SK-N-SH treated with all-trans-retinoic acid at 6 μM for 48 hours (cell line): ENCODE measurements around the gene SLC25A11.
A peak's percentile ranks its signal among the peaks of the same experiment; 100 is the strongest.
"Not testable (repeated sequence)": the region's sequence is repeated elsewhere in the genome, so short reads cannot be mapped to it uniquely, and the experiment has no call there.

Experiments
- ATAC-seq: fragments of 200-7000 bp; cut with Tn5 transposase; 3 replicates; pipeline ENCODE4 v1.9.1; 2020; ENCODE audit warnings: mild to moderate bottlenecking, moderate library complexity
- ARNTL ChIP-seq: fragments of 450-650 bp; formaldehyde crosslinking; IDR thresholded peaks from 2 replicates; pipeline ENCODE4 v1.5.0; 2020; ENCODE audit warnings: low read depth, mild to moderate bottlenecking, moderate library complexity, borderline replicate concordance
- BACH2 ChIP-seq: fragments of 250-450 bp; sonication (Bioruptor Pico); IDR thresholded peaks from 2 replicates; pipeline ENCODE4 v1.9.0; 2021; ENCODE audit warnings: mild to moderate bottlenecking, borderline replicate concordance
- CREB5 ChIP-seq: fragments of 250-450 bp; sonication (Bioruptor Pico); IDR thresholded peaks from 2 replicates; pipeline ENCODE4 v1.5.1; 2020; ENCODE audit warnings: low read depth, mild to moderate bottlenecking, moderate library complexity
- CSDC2 ChIP-seq: fragments of 250-450 bp; sonication (Bioruptor Pico); IDR thresholded peaks from 2 replicates; pipeline ENCODE4 v1.5.0; 2020; ENCODE audit warnings: mild to moderate bottlenecking, moderate library complexity
- ESRRG ChIP-seq: fragments of 250-450 bp; sonication (Bioruptor Pico); IDR thresholded peaks from 2 replicates; pipeline ENCODE4 v1.6.1; 2021; ENCODE audit warnings: mild to moderate bottlenecking
- GLIS3 ChIP-seq: fragments of 250-450 bp; sonication (Bioruptor Pico); IDR thresholded peaks from 2 replicates; pipeline ENCODE4 v1.5.0; 2020; ENCODE audit warnings: mild to moderate bottlenecking, moderate library complexity
- ISL1 ChIP-seq: fragments of 250-450 bp; sonication (Bioruptor Pico); IDR thresholded peaks from 2 replicates; pipeline ENCODE4 v2.1.2; 2022; ENCODE audit warnings: mild to moderate bottlenecking, moderate library complexity
- OSR1 ChIP-seq: fragments of 250-450 bp; sonication (Bioruptor Pico); IDR thresholded peaks from 2 replicates; pipeline ENCODE4 v1.8.0; 2022; ENCODE audit warnings: moderate library complexity, mild to moderate bottlenecking, inconsistent platforms
- RARB ChIP-seq: fragments of 250-450 bp; sonication (Bioruptor Pico); IDR thresholded peaks from 2 replicates; pipeline ENCODE4 v1.8.0; 2021; ENCODE audit warnings: mild to moderate bottlenecking, moderate library complexity
- SNAI2 ChIP-seq: fragments of 250-450 bp; sonication (Bioruptor Pico); IDR thresholded peaks from 2 replicates; pipeline ENCODE4 v1.5.0; 2020; ENCODE audit warnings: mild to moderate bottlenecking, moderate library complexity
- TCF4 ChIP-seq: fragments of 250-450 bp; sonication (Bioruptor Pico); IDR thresholded peaks from 2 replicates; pipeline ENCODE4 v1.8.0; 2021; ENCODE audit warnings: mild to moderate bottlenecking, moderate library complexity, borderline replicate concordance
- TOX ChIP-seq: fragments of 250-450 bp; sonication (Bioruptor Pico); IDR thresholded peaks from 2 replicates; pipeline ENCODE4 v1.8.0; 2021; ENCODE audit warnings: mild to moderate bottlenecking, moderate library complexity, borderline replicate concordance
- ZC3H10 ChIP-seq: fragments of 250-450 bp; sonication (Bioruptor Pico); IDR thresholded peaks from 2 replicates; pipeline ENCODE4 v1.5.1; 2021; ENCODE audit warnings: mild to moderate bottlenecking, moderate library complexity
- ZFP3 ChIP-seq: fragments of 250-450 bp; sonication (Bioruptor Pico); IDR thresholded peaks from 2 replicates; pipeline ENCODE4 v1.5.0; 2020; ENCODE audit warnings: mild to moderate bottlenecking, moderate library complexity
- ZFP30 ChIP-seq: fragments of 450-650 bp; formaldehyde crosslinking; IDR thresholded peaks from 2 replicates; pipeline ENCODE4 v1.5.0; 2022; ENCODE audit warnings: mild to moderate bottlenecking, moderate library complexity
- ZNF565 ChIP-seq: fragments of 450-650 bp; formaldehyde crosslinking; conservative IDR thresholded peaks from 2 replicates; pipeline ENCODE4 v1.5.0; 2020; ENCODE audit warnings: low read depth, mild to moderate bottlenecking, moderate library complexity
- ZNF70 ChIP-seq: fragments of 450-650 bp; formaldehyde crosslinking; IDR thresholded peaks from 2 replicates; pipeline ENCODE4 v1.5.0; 2020; ENCODE audit warnings: mild to moderate bottlenecking, moderate library complexity
- ZNF8 ChIP-seq: fragments of 450-650 bp; formaldehyde crosslinking; IDR thresholded peaks from 2 replicates; pipeline ENCODE4 v1.5.0; 2020; ENCODE audit warnings: mild to moderate bottlenecking, moderate library complexity
- TF ChIP-seq, protein P1 (sequence below): fragments of 250-450 bp; sonication (Bioruptor Pico); IDR thresholded peaks from 2 replicates; pipeline ENCODE4 v1.5.1; 2021; ENCODE audit warnings: mild to moderate bottlenecking, moderate library complexity
- TF ChIP-seq, protein P2 (sequence below): fragments of 250-450 bp; sonication (Bioruptor Pico); IDR thresholded peaks from 2 replicates; pipeline ENCODE4 v1.8.0; 2021; ENCODE audit warnings: low read depth, mild to moderate bottlenecking, moderate library complexity, borderline replicate concordance
- TF ChIP-seq, protein P3 (sequence below): fragments of 250-450 bp; sonication (Bioruptor Pico); IDR thresholded peaks from 2 replicates; pipeline ENCODE4 v1.5.0; 2020; ENCODE audit warnings: mild to moderate bottlenecking, moderate library complexity

Gene SLC25A11

DNA sequence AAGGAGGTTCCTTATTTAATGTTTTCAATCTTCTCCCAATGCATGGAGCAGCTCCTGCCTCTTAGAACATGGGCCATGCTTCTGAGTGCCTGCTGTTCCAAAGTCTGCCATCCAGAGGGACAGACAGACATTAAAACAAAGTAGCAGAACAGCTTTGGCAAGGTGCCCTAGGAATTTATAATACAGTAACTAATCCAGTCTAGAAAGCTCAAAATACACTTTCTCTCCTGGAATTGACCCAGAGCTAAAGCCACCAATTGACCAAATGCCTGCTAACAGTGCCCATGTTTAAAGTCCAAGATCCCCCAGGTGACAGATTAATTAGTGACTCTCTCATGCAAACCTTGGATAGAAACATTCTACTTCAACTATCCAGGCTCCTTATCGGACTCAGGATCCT lies 25.9 kb downstream of the SLC25A11 start (continued):
- TF ChIP-seq, protein P1, sequence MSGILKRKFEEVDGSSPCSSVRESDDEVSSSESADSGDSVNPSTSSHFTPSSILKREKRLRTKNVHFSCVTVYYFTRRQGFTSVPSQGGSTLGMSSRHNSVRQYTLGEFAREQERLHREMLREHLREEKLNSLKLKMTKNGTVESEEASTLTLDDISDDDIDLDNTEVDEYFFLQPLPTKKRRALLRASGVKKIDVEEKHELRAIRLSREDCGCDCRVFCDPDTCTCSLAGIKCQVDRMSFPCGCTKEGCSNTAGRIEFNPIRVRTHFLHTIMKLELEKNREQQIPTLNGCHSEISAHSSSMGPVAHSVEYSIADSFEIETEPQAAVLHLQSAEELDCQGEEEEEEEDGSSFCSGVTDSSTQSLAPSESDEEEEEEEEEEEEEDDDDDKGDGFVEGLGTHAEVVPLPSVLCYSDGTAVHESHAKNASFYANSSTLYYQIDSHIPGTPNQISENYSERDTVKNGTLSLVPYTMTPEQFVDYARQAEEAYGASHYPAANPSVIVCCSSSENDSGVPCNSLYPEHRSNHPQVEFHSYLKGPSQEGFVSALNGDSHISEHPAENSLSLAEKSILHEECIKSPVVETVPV (CRISPR knock-in tag): no peak
- no peak for TF ChIP-seq ZC3H10
- TF ChIP-seq, all 23 proteins: peak for 0

GRCh38 chr17:4908711-4909496 lies 30.9 kb downstream of the SLC25A11 start:
- TF ChIP-seq ZNF70: no peak; the same call in 1 of the 2 replicates
- TF ChIP-seq TCF4 (CRISPR knock-in tag): peak; percentile 29; the same call in 1 of the 2 replicates
- ATAC-seq: peak; percentile 99

GRCh38 chr17:4908301-4908700 lies 31.5 kb downstream of the SLC25A11 start:
- no peak for ATAC-seq
- TF ChIP-seq ZFP3 (CRISPR knock-in tag) (no peak), ARNTL (no peak), ZC3H10 (no peak), ZNF565 (CRISPR knock-in tag) (no peak), ISL1 (CRISPR knock-in tag) (no peak), ZNF8 (CRISPR knock-in tag) (no peak), CSDC2 (no peak), SNAI2 (CRISPR knock-in tag) (no peak), GLIS3 (CRISPR knock-in tag) (no peak), TOX (no peak)

DNA sequence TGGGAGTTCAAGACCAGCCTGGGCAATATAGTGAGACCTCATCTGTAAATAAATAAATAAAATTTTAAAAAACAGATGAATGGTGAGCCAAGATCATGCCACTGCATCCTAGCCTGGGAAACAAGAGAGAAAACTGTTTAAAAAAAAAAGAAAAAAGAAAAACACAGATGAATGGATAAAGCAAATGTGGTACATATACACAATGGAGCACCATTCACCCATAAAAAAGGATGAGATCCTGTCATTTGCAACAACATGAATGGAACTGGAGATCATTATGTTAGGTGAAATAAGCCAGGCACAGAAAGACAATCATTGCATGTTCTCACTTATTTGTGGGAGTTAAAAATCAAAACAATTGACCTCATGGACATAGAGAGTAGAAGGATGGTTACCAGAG lies 33.2 kb downstream of the SLC25A11 start:
- TF ChIP-seq ZNF8 (CRISPR knock-in tag): peak; percentile 63; the same call in 1 of the 2 replicates
- not testable (repeated sequence) for ATAC-seq

DNA sequence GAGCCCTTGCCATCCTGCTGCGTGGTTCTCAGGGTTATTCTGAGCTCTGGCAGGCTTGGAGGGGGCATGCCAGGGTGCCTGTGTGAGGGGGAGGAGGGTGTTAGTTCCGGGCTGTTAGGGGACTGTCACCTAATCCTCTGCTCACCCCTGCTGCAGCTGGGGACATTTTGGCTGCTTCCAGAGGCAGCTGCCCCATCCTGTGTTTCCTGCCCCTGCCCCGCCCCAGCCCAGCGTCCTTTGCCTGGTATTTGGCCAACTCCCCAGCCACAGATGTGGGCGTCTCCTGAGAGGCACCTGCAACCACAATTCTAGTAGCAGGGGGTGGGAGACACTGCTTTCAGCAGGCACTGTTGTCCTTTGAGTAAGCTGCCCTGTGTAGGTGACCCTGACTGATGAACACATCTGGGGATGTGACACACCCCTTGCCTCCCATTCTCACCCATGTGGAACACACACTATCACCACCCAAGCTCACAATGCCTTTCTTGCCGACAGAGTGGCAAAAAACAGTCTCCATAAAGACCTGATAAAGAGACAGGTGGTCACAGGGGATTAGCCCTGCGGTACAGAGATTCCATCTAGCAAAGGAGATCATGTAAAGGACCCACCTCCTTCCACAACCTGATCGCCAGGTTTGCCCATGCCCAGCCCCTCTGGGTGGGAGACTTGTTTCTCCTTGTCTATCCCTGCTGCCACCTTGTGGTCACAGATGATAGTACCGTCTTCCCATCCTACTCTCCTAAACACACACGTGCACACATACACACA lies 36.6 kb downstream of the SLC25A11 start, which contains the start of gene CHRNE:
CHRNE (minus strand) TSS at position 48 of the 768 bp plus-strand sequence; CDS start at position 13, 35 bp downstream.
- peak; percentile 81 for ATAC-seq
- TF ChIP-seq ZNF565 (CRISPR knock-in tag): no peak
- TF ChIP-seq OSR1 (CRISPR knock-in tag): no peak
- TF ChIP-seq CSDC2: no peak
- no peak for TF ChIP-seq TOX
- TF ChIP-seq GLIS3 (CRISPR knock-in tag): no peak

GRCh38 chr17:4902540-4902939 lies 37.3 kb downstream of the SLC25A11 start:
- ATAC-seq: no peak
- TF ChIP-seq ESRRG: no peak
- TF ChIP-seq, protein P2, sequence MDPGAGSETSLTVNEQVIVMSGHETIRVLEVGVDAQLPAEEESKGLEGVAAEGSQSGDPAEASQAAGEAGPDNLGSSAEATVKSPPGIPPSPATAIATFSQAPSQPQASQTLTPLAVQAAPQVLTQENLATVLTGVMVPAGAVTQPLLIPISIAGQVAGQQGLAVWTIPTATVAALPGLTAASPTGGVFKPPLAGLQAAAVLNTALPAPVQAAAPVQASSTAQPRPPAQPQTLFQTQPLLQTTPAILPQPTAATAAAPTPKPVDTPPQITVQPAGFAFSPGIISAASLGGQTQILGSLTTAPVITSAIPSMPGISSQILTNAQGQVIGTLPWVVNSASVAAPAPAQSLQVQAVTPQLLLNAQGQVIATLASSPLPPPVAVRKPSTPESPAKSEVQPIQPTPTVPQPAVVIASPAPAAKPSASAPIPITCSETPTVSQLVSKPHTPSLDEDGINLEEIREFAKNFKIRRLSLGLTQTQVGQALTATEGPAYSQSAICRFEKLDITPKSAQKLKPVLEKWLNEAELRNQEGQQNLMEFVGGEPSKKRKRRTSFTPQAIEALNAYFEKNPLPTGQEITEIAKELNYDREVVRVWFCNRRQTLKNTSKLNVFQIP (CRISPR knock-in tag): no peak
- TF ChIP-seq ZNF8 (CRISPR knock-in tag): no peak
- no peak for TF ChIP-seq TOX
- no peak for TF ChIP-seq TCF4 (CRISPR knock-in tag)
- no peak for TF ChIP-seq CSDC2
- no peak for TF ChIP-seq RARB
- no peak for TF ChIP-seq ZFP30
- no peak for TF ChIP-seq CREB5
- TF ChIP-seq, protein P1 (CRISPR knock-in tag): no peak
- no peak for TF ChIP-seq SNAI2 (CRISPR knock-in tag)
- TF ChIP-seq, protein P3, sequence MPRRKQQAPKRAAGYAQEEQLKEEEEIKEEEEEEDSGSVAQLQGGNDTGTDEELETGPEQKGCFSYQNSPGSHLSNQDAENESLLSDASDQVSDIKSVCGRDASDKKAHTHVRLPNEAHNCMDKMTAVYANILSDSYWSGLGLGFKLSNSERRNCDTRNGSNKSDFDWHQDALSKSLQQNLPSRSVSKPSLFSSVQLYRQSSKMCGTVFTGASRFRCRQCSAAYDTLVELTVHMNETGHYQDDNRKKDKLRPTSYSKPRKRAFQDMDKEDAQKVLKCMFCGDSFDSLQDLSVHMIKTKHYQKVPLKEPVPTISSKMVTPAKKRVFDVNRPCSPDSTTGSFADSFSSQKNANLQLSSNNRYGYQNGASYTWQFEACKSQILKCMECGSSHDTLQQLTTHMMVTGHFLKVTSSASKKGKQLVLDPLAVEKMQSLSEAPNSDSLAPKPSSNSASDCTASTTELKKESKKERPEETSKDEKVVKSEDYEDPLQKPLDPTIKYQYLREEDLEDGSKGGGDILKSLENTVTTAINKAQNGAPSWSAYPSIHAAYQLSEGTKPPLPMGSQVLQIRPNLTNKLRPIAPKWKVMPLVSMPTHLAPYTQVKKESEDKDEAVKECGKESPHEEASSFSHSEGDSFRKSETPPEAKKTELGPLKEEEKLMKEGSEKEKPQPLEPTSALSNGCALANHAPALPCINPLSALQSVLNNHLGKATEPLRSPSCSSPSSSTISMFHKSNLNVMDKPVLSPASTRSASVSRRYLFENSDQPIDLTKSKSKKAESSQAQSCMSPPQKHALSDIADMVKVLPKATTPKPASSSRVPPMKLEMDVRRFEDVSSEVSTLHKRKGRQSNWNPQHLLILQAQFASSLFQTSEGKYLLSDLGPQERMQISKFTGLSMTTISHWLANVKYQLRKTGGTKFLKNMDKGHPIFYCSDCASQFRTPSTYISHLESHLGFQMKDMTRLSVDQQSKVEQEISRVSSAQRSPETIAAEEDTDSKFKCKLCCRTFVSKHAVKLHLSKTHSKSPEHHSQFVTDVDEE (CRISPR knock-in tag): no peak
- TF ChIP-seq ZNF565 (CRISPR knock-in tag): no peak
- TF ChIP-seq ZC3H10: no peak
- TF ChIP-seq BACH2 (CRISPR knock-in tag): no peak
- no peak for TF ChIP-seq ZFP3 (CRISPR knock-in tag)
- TF ChIP-seq ZNF70: no peak
- TF ChIP-seq OSR1 (CRISPR knock-in tag): no peak
